HepG2 (cell line): ENCODE measurements around the gene SMAD3. TPM values are rescaled to one million over a fixed set of nuclear protein-coding genes. Genes with fewer than 3 reads are reported as not detected.

Source experiments
- ADNP ChIP-seq: sonication (generic); formaldehyde crosslinking; IDR thresholded peaks from 2 replicates; pipeline ENCODE4 v1.4.0; 2020; ENCODE audit warnings: missing genetic modification reagents
- ERF ChIP-seq: IDR thresholded peaks from 2 replicates; pipeline ENCODE4 v1.6.1; 2018; ENCODE audit warnings: missing biosample characterization, missing genetic modification reagents
- ETV5 ChIP-seq: IDR thresholded peaks from 2 replicates; pipeline ENCODE4 v1.6.1; 2018; ENCODE audit warnings: missing biosample characterization, missing genetic modification reagents, inconsistent platforms, borderline replicate concordance
- FIP1L1 ChIP-seq: fragments of 200-400 bp; formaldehyde crosslinking; IDR thresholded peaks from 2 replicates; pipeline ENCODE4 v1.6.1; 2018; ENCODE audit warnings: low read depth, mild to moderate bottlenecking, low read length, moderate library complexity, borderline replicate concordance; ENCODE audit not compliant: insufficient read depth
- FOSL2 ChIP-seq: sonication (generic); formaldehyde crosslinking; IDR thresholded peaks from 2 replicates; pipeline ENCODE4 v1.4.0; 2020; ENCODE audit warnings: missing genetic modification reagents
- FOXK1 ChIP-seq: sonication (generic); formaldehyde crosslinking; IDR thresholded peaks from 2 replicates; pipeline ENCODE4 v1.4.0; 2020; ENCODE audit warnings: low read depth, missing genetic modification reagents, borderline replicate concordance
- MAF1 ChIP-seq: sonication (generic); formaldehyde crosslinking; IDR thresholded peaks from 2 replicates; pipeline ENCODE4 v1.5.0; 2020; ENCODE audit warnings: missing genetic modification reagents, borderline replicate concordance
- MED8 ChIP-seq: sonication (generic); formaldehyde crosslinking; IDR thresholded peaks from 2 replicates; pipeline ENCODE4 v1.8.1; 2023; ENCODE audit warnings: mild to moderate bottlenecking, missing genetic modification reagents; ENCODE audit not compliant: insufficient replicate concordance
- NAIF1 ChIP-seq: sonication (generic); formaldehyde crosslinking; IDR thresholded peaks from 2 replicates; pipeline ENCODE4 v1.5.0; 2020; ENCODE audit warnings: mild to moderate bottlenecking, missing genetic modification reagents, borderline replicate concordance
- PAX8 ChIP-seq: sonication (generic); formaldehyde crosslinking; IDR thresholded peaks from 2 replicates; pipeline ENCODE4 v1.8.0; 2022; ENCODE audit warnings: mild to moderate bottlenecking, missing genetic modification reagents, borderline replicate concordance
- PHF5A ChIP-seq: IDR thresholded peaks from one replicate; pipeline ENCODE4 v1.6.1; 2018; ENCODE audit warnings: low read depth, missing genetic modification reagents; ENCODE audit not compliant: unreplicated experiment
- POLR2AphosphoS2 ChIP-seq: IDR thresholded peaks from 2 replicates; pipeline ENCODE4 v1.6.1; 2011; ENCODE audit warnings: low read depth, low read length, improper control_type of control experiment
- SMAD3 ChIP-seq: sonication (generic); formaldehyde crosslinking; IDR thresholded peaks from 2 replicates; pipeline ENCODE4 v1.4.0; 2020; ENCODE audit warnings: missing genetic modification reagents
- SOX6 ChIP-seq, 2 experiments: fragments of 450-650 bp in 1 of 2; sonication (generic) in 1 of 2; formaldehyde crosslinking in 1 of 2; IDR thresholded peaks; 2 replicates each; pipeline versions ENCODE4 v1.4.0 to v1.6.1; 2017 to 2020; ENCODE audit warnings: antibody characterized with exemption in 1 of 2, mild to moderate bottlenecking in 1 of 2, missing genetic modification reagents in 1 of 2
- SP2 ChIP-seq: sonication (generic); formaldehyde crosslinking; IDR thresholded peaks from 2 replicates; pipeline ENCODE4 v1.5.1; 2020; ENCODE audit warnings: mild to moderate bottlenecking, missing genetic modification reagents
- ZFP37 ChIP-seq: sonication (generic); formaldehyde crosslinking; IDR thresholded peaks from 2 replicates; pipeline ENCODE4 v1.4.0; 2020; ENCODE audit warnings: missing genetic modification reagents, borderline replicate concordance
- ZNF256 ChIP-seq: sonication (generic); formaldehyde crosslinking; conservative IDR thresholded peaks from 2 replicates; pipeline ENCODE4 v1.4.0; 2020; ENCODE audit warnings: missing genetic modification reagents
- ZNF557 ChIP-seq: sonication (generic); formaldehyde crosslinking; IDR thresholded peaks from 2 replicates; pipeline ENCODE4 v1.4.0; 2020; ENCODE audit warnings: missing genetic modification reagents
- ZNF644 ChIP-seq: IDR thresholded peaks from 2 replicates; pipeline ENCODE4 v1.6.1; 2016; ENCODE audit warnings: low read depth
- ZNF737 ChIP-seq: sonication (generic); formaldehyde crosslinking; IDR thresholded peaks from 2 replicates; pipeline ENCODE4 v1.5.0; 2020; ENCODE audit warnings: missing genetic modification reagents, mild to moderate bottlenecking, borderline replicate concordance
- ZSCAN21 ChIP-seq: sonication (generic); formaldehyde crosslinking; IDR thresholded peaks from 2 replicates; pipeline ENCODE4 v1.8.0; 2022; ENCODE audit warnings: mild to moderate bottlenecking, missing genetic modification reagents, moderate library complexity, borderline replicate concordance
- ZSCAN22 ChIP-seq: sonication (generic); formaldehyde crosslinking; IDR thresholded peaks from 2 replicates; pipeline ENCODE4 v1.4.0; 2020; ENCODE audit warnings: mild to moderate bottlenecking, missing genetic modification reagents
- polyA plus RNA-seq, 8 experiments: library from polyadenylated mRNA; depleted of rRNA in 3 of 8; stranded (reverse) in 7 of 8; unstranded in 1 of 8; fragments of >200 nt; fragmentation: Illumina TruSeq in 4 of 8; extraction: Trizol in 4 of 8; gene quantifications; 2 replicates each; pipeline versions ENCODE4 v1.2.1 to v1.2.3, GENCODE V29; 2011 to 2016; ENCODE audit warnings: low read depth in 4 of 8, missing spikeins in 1 of 8, mixed read lengths in 1 of 8; ENCODE audit not compliant: insufficient read depth in 1 of 8
- total RNA-seq, 5 experiments: library from RNA; depleted of rRNA; stranded (reverse); fragments of >200 nt; fragmentation: Illumina TruSeq; extraction: Trizol; gene quantifications; 2 replicates each; pipeline ENCODE4 v1.2.3, GENCODE V29; 2016; ENCODE audit warnings: low read depth in 1 of 5
- TF ChIP-seq, protein P1 (sequence below): sonication (generic); formaldehyde crosslinking; IDR thresholded peaks from 2 replicates; pipeline ENCODE4 v1.4.0; 2020; ENCODE audit warnings: mild to moderate bottlenecking, missing genetic modification reagents
- TF ChIP-seq, protein P2 (sequence below): conservative IDR thresholded peaks from 2 replicates; pipeline ENCODE4 v1.6.1; 2018; ENCODE audit warnings: missing genetic modification reagents
- TF ChIP-seq, protein P3 (sequence below): sonication (generic); formaldehyde crosslinking; IDR thresholded peaks from 2 replicates; pipeline ENCODE4; 2020; ENCODE audit warnings: missing genetic modification reagents, mild to moderate bottlenecking, borderline replicate concordance

Gene SMAD3
- total and polyA plus RNA-seq, 2 of the 13 experiments (the other 11 are each of a cell fraction or from before 2014, with no cell fraction given), result 8.6 to 56.3 TPM

DNA sequence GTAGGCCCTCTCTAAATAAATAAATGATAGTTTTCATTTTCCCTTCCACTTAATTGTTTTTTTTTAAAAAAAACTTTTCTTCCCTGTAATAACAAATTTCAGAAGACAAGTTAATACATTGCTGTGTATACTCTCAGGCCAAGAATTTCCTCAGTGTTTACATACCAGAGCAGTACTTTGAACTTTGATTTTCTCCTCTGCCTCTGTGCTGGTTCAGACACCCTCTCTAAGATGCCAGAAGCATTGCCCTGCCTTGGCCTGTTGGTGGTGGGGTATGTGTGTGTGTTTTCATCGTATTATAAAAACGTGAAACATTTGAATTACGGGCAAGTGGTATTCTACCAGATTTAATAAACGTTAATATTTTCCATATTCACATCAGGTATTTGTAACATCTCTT is 70.1 kb downstream of the SMAD3 start (continued):
- TF ChIP-seq ZSCAN22 (CRISPR knock-in tag) (no peak), ZNF557 (CRISPR knock-in tag) (no peak), ZFP37 (CRISPR knock-in tag) (no peak), ETV5 (CRISPR knock-in tag) (peak; percentile 26; the same call in 1 of the 2 replicates), FOXK1 (CRISPR knock-in tag) (peak; percentile 60; the same call in 1 of the 2 replicates), MAF1 (CRISPR knock-in tag) (no peak), ERF (CRISPR knock-in tag) (no peak), ZNF644 (CRISPR knock-in tag) (no peak), SP2 (CRISPR knock-in tag) (no peak), ZNF256 (CRISPR knock-in tag) (no peak), MED8 (no peak), FOSL2 (peak; percentile 35; the same call in 1 of the 2 replicates), POLR2AphosphoS2 (no peak), ZNF737 (CRISPR knock-in tag) (no peak), FIP1L1 (no peak), ZSCAN21 (CRISPR knock-in tag) (no peak), PHF5A (CRISPR knock-in tag) (no peak), ADNP (CRISPR knock-in tag) (no peak), SMAD3 (CRISPR knock-in tag) (no peak), NAIF1 (CRISPR knock-in tag) (no peak), PAX8 (CRISPR knock-in tag) (no peak), SOX6 (IDR thresholded peaks at IDR 0.05) (no peak), SOX6 (CRISPR knock-in tag; IDR thresholded peaks at IDR 0.05) (peak; percentile 44; the same call in 1 of the 2 replicates)
- TF ChIP-seq, protein P1, sequence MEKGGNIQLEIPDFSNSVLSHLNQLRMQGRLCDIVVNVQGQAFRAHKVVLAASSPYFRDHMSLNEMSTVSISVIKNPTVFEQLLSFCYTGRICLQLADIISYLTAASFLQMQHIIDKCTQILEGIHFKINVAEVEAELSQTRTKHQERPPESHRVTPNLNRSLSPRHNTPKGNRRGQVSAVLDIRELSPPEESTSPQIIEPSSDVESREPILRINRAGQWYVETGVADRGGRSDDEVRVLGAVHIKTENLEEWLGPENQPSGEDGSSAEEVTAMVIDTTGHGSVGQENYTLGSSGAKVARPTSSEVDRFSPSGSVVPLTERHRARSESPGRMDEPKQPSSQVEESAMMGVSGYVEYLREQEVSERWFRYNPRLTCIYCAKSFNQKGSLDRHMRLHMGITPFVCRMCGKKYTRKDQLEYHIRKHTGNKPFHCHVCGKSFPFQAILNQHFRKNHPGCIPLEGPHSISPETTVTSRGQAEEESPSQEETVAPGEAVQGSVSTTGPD (CRISPR knock-in tag), result no peak
- TF ChIP-seq, protein P2, sequence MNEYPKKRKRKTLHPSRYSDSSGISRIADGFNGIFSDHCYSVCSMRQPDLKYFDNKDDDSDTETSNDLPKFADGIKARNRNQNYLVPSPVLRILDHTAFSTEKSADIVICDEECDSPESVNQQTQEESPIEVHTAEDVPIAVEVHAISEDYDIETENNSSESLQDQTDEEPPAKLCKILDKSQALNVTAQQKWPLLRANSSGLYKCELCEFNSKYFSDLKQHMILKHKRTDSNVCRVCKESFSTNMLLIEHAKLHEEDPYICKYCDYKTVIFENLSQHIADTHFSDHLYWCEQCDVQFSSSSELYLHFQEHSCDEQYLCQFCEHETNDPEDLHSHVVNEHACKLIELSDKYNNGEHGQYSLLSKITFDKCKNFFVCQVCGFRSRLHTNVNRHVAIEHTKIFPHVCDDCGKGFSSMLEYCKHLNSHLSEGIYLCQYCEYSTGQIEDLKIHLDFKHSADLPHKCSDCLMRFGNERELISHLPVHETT (CRISPR knock-in tag), result no peak
- TF ChIP-seq, protein P3, sequence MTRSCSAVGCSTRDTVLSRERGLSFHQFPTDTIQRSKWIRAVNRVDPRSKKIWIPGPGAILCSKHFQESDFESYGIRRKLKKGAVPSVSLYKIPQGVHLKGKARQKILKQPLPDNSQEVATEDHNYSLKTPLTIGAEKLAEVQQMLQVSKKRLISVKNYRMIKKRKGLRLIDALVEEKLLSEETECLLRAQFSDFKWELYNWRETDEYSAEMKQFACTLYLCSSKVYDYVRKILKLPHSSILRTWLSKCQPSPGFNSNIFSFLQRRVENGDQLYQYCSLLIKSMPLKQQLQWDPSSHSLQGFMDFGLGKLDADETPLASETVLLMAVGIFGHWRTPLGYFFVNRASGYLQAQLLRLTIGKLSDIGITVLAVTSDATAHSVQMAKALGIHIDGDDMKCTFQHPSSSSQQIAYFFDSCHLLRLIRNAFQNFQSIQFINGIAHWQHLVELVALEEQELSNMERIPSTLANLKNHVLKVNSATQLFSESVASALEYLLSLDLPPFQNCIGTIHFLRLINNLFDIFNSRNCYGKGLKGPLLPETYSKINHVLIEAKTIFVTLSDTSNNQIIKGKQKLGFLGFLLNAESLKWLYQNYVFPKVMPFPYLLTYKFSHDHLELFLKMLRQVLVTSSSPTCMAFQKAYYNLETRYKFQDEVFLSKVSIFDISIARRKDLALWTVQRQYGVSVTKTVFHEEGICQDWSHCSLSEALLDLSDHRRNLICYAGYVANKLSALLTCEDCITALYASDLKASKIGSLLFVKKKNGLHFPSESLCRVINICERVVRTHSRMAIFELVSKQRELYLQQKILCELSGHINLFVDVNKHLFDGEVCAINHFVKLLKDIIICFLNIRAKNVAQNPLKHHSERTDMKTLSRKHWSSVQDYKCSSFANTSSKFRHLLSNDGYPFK (CRISPR knock-in tag), result no peak
